Endodermal cell (in vitro differentiated cells): ENCODE results near the gene COL21A1. TPM values are rescaled to one million over a fixed set of nuclear protein-coding genes. Genes with fewer than 3 reads are reported as not detected.

ENCODE experiments used
- DNase-seq: peaks from one replicate; pipeline ENCODE4 v3.0.0-alpha.2; 2017
- H3K27ac ChIP-seq: 2 replicates; pipeline ENCODE4 v1.5.1; 2013; ENCODE audit warnings: mild to moderate bottlenecking, low read depth, low read length, moderate library complexity
- H3K27me3 ChIP-seq: 2 replicates; pipeline ENCODE4 v1.6.1; 2013; ENCODE audit warnings: mild to moderate bottlenecking, low read length, moderate library complexity; ENCODE audit not compliant: insufficient read depth, control insufficient read depth, poor library complexity, severe bottlenecking
- H3K36me3 ChIP-seq: 2 replicates; pipeline ENCODE4 v1.7.0; 2013; ENCODE audit warnings: mild to moderate bottlenecking, low read length, moderate library complexity; ENCODE audit not compliant: control insufficient read depth, insufficient read depth
- H3K4me1 ChIP-seq: one replicate; pipeline ENCODE4 v1.7.0; 2013; ENCODE audit warnings: low read length; ENCODE audit not compliant: control insufficient read depth, insufficient read depth
- H3K4me3 ChIP-seq: 2 replicates; pipeline ENCODE4 v1.5.1; 2013; ENCODE audit warnings: mild to moderate bottlenecking, low read length, moderate library complexity
- H3K9ac ChIP-seq: 2 replicates; pipeline ENCODE4 v1.6.1; 2013; ENCODE audit warnings: mild to moderate bottlenecking, low read length, moderate library complexity; ENCODE audit not compliant: poor library complexity, severe bottlenecking; ENCODE audit errors: extremely low read depth
- H3K9me3 ChIP-seq: 2 replicates; pipeline ENCODE4 v1.6.1; 2013; ENCODE audit warnings: mild to moderate bottlenecking, low read length, moderate library complexity; ENCODE audit not compliant: control insufficient read depth
- H3K27ac Mint-ChIP-seq: 2 replicates; pipeline ENCODE4 v1.8.0; 2020; ENCODE audit warnings: mixed read lengths
- H3K27me3 Mint-ChIP-seq: 2 replicates; pipeline ENCODE4 v1.8.0; 2021; ENCODE audit warnings: mild to moderate bottlenecking, mixed read lengths; ENCODE audit not compliant: insufficient read depth
- H3K36me3 Mint-ChIP-seq: 2 replicates; pipeline ENCODE4 v1.8.0; 2020; ENCODE audit warnings: low read depth, mixed read lengths
- H3K4me1 Mint-ChIP-seq: 2 replicates; pipeline ENCODE4 v1.8.0; 2020; ENCODE audit warnings: mixed read lengths
- H3K4me3 Mint-ChIP-seq: 2 replicates; pipeline ENCODE4 v1.8.0; 2020; ENCODE audit warnings: mild to moderate bottlenecking, moderate library complexity, mixed read lengths
- H3K9me3 Mint-ChIP-seq: 2 replicates; pipeline ENCODE4 v1.8.0; 2020; ENCODE audit warnings: mild to moderate bottlenecking, mixed read lengths
- WGBS, 2 experiments: methylation state at CpG; one replicate each; pipeline versions ENCODE4 v1.1.5 to v1.1.7; 2013; ENCODE audit warnings: missing lambda C conversion rate in 2 of 2, mixed read lengths in 1 of 2; ENCODE audit not compliant: insufficient coverage in 1 of 2, insufficient read length in 1 of 2; 5-methylcytosine and 5-hydroxymethylcytosine counted together
- total RNA-seq, 2 donors: library from RNA; stranded (reverse); fragmentation: NEBNext Ultra II Directional in 1 of 2; extraction: Animal tissue kit (Norgen Biotek cat#: 25700) in 1 of 2; gene quantifications; 2 replicates in 1 of 2; 3 replicates in 1 of 2; pipeline ENCODE4 v1.2.1, GENCODE V29; 2021
- TF ChIP-seq, protein P1 (sequence below): fragments of 200-600 bp; sonication (generic); conservative IDR thresholded peaks from 2 replicates; pipeline ENCODE4 v1.5.0; 2021; ENCODE audit warnings: antibody characterized with exemption, mild to moderate bottlenecking

COL21A1 gene
- total RNA-seq, 2 donors from 2014 or later, result 0.71 to 1.9 TPM

DNA sequence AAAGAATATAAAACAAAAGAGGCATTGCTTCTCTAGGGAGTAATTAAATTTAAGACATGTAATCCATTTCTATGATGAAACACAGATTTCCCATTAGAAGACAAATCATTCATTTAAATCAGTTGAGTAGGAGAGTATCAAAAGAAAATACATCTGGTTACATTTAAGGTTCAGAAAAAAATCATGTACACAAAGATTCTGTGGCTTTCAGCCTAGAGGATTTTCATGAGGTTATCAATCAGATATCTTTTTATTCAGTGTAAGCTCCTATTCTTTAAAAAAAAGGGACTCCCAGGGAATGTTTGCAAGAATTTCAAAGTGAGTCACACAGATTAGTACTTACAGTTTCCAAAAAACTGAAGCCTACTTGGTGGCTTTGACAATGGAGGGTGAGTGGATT is 24.9 kb downstream of the COL21A1 start:
- Mint-ChIP-seq H3K36me3 (no peaks in the 10 kb centered on the region), H3K9me3 (no peaks in the 10 kb centered on the region), H3K27ac (no peak overlapping the region), H3K27me3 (no peaks in the 10 kb centered on the region), H3K4me1 (peaks cover 3% of the 10 kb centered on the region), H3K4me3 (no peak overlapping the region)
- Histone ChIP-seq H3K27ac (no peak overlapping the region), H3K4me3 (no peak overlapping the region), H3K27me3 (no peaks in the 10 kb centered on the region), H3K9me3 (no peaks in the 10 kb centered on the region), H3K36me3 (no peaks in the 10 kb centered on the region), H3K4me1 (no peaks in the 10 kb centered on the region), H3K9ac (no peak overlapping the region)
- no peak for DNase-seq
- TF ChIP-seq, protein P1, sequence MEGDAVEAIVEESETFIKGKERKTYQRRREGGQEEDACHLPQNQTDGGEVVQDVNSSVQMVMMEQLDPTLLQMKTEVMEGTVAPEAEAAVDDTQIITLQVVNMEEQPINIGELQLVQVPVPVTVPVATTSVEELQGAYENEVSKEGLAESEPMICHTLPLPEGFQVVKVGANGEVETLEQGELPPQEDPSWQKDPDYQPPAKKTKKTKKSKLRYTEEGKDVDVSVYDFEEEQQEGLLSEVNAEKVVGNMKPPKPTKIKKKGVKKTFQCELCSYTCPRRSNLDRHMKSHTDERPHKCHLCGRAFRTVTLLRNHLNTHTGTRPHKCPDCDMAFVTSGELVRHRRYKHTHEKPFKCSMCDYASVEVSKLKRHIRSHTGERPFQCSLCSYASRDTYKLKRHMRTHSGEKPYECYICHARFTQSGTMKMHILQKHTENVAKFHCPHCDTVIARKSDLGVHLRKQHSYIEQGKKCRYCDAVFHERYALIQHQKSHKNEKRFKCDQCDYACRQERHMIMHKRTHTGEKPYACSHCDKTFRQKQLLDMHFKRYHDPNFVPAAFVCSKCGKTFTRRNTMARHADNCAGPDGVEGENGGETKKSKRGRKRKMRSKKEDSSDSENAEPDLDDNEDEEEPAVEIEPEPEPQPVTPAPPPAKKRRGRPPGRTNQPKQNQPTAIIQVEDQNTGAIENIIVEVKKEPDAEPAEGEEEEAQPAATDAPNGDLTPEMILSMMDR, result no peak

DNA sequence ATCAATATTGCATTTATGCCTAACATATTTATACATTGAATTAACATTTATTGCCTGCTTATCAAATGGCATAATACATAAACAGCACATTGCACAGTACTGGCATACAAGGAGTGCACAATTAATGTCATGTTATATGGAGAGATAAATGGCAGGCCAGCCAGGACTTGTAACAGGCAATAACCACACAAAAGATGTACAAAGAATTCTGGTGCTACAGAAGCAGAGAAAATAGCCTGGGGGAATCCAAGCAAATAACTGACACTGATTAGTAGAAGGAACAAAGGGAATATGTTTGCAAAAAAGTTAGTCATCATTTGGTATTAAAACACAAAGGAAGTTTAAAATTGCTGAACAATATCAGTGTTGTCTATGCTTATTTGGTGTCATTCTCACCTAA is 27.3 kb downstream of the COL21A1 start:
- no peak for DNase-seq
- no peaks in the 10 kb centered on the region for H3K27me3 Mint-ChIP-seq
- no peaks in the 10 kb centered on the region for H3K36me3 Mint-ChIP-seq
- no peaks in the 10 kb centered on the region for H3K9me3 ChIP-seq
- no peaks in the 10 kb centered on the region for H3K27me3 ChIP-seq
- H3K4me3 ChIP-seq, result no peak overlapping the region
- H3K27ac Mint-ChIP-seq, result no peak overlapping the region
- no peak overlapping the region for H3K4me3 Mint-ChIP-seq
- H3K9ac ChIP-seq, result no peak overlapping the region
- no peak overlapping the region for H3K27ac ChIP-seq
- no peaks in the 10 kb centered on the region for H3K4me1 ChIP-seq
- no peaks in the 10 kb centered on the region for H3K9me3 Mint-ChIP-seq
- H3K36me3 ChIP-seq, result no peaks in the 10 kb centered on the region
- TF ChIP-seq, protein P1, result no peak
- peaks cover 3% of the 10 kb centered on the region for H3K4me1 Mint-ChIP-seq

DNA sequence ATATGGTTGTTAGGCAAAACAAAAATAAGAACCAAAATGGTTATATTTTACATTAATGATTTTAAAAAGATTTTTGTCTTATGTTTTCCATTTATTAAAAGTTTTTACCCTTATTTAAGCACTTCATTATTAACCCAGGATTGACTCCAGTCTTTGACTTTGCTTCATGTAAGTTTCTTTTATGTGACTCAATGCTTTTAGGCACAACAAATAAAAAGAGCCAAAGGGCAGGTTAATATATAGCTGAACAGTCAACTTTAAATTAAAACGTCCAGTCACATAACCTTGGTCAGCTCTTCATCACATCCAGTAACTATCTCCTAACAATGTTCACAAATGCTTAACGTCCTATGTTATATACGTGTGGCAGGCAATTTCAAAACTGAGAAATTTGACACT is 32.7 kb downstream of the COL21A1 start:
- no peak overlapping the region for H3K4me3 Mint-ChIP-seq
- Histone ChIP-seq H3K36me3 (no peaks in the 10 kb centered on the region), H3K4me3 (no peak overlapping the region), H3K9ac (no peak overlapping the region), H3K4me1 (no peaks in the 10 kb centered on the region), H3K27ac (no peak overlapping the region), H3K27me3 (no peaks in the 10 kb centered on the region), H3K9me3 (no peaks in the 10 kb centered on the region)
- H3K4me1 Mint-ChIP-seq, result peaks cover 3% of the 10 kb centered on the region
- DNase-seq, result no peak
- TF ChIP-seq, protein P1, result no peak
- H3K27ac Mint-ChIP-seq, result no peak overlapping the region
- no peaks in the 10 kb centered on the region for H3K9me3 Mint-ChIP-seq
- H3K36me3 Mint-ChIP-seq, result no peaks in the 10 kb centered on the region
- H3K27me3 Mint-ChIP-seq, result no peaks in the 10 kb centered on the region
- 91 to 97% methylated on average over 3 of the region's 3 CpGs for WGBS, 2 experiments
